ENCODE data around the gene CALHM5. TPM values are rescaled to one million over a fixed set of nuclear protein-coding genes. Genes with fewer than 3 reads are reported as not detected.

CALHM5 gene
- polyA plus RNA-seq, 4 donors: 2.1 to 3.2 (median 2.7) TPM

GRCh38 chr6:116507324-116507723, 4.1 kb upstream of the CALHM5 start:
- DNase-seq (ENCODE audit: low read depth in 4 of 4, low spot score in 2 of 4): no peak

- no peak for DNase-seq (ENCODE audit: low read depth in 4 of 4, low spot score in 2 of 4)
These were observed 2.9 kb upstream of the CALHM5 start for GRCh38 chr6:116508527-116508926.

DNA sequence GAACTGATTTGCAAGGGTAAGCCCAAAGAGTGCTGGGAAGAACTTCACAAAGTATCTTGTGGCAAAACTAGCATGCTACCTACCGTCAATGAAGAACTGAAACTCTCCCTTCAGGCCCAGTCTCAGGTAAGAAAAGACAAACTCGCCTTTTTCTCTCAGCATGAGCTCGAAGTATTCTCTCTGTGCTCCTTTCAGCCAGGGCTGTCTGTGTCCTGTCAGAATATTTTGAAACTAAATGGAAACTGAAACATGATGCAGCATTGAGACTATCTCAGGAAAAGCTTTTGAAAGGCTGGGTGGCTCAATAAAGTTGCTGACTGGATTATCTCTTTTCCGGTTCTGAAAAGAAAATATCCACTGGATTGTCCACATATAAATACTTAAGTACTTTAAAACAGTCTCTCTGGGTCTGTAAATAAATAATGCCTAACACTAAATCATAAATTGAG, 696 bp downstream of the CALHM5 start:
- DNase-seq (ENCODE audit: low read depth in 4 of 4, low spot score in 2 of 4): no peak

DNA sequence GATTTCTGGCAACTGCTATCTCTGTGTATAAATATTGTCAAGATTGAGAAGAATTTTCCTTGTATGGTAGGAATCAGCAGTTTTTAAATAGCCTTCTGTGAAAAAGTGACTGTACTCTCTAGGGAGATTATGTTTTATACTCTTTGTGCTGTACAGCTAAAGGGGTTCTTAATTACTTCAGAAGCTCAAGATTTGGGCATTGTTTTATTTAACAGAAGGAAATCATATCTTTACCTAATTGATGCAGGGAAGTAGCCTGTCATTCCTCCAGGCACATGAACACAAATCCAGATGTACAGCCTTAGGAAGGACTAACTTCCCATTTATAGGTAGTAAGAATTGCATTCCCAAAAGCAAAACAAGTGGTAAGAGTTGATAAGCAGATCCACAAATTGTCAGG, 1.3 kb downstream of the CALHM5 start:
- DNase-seq (ENCODE audit: low read depth in 4 of 4, low spot score in 2 of 4): no peak

DNA sequence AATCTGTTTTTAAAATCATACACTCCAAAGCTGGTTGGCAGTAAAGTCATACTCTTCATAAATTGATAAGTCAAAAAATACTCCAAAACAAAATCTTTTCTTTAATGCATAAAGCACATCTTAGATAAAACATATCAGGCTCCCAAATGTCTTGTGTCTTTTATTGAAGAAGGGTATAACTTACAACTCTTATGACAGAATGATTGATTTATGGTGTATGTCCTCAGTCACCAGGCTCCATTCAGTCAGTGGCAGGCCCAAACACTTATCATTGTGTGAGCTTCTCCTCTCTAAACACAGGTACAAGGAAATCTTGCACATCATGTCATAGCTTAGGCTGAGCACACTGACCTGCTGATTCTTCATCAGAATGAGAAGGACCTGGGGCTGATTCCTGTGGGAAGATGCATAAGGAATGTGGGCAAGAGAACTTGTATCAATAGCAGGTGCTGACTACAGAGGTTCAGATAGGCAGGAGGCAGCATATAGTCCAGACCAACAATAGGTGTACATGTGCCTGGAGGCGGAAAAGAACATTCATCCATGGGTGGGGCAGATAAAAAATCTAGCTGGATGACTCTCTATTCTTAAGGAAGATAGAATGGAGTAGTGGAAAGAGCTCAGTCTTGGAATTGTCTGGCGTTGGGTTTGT, 1.9 kb downstream of the CALHM5 start:
- no peak for DNase-seq (ENCODE audit: low read depth in 4 of 4, low spot score in 2 of 4)

DNA sequence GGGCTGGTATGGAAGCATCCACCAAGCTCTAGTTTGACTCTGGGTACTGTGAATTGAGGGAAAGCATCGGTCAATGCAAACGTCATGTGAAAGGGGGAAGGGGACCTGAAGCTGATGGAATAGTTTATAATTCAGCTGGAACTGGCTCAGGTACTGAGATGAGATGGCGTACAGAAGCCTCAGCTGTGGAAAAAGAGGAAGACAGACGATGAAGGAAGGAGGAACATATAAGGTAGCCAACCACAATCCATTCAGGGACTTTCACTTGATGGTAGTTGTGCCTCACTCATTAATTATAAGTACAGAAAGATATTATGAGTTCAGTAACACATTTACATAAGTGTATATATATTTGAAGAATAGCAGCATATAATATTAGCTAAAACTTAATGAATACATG, 2.7 kb downstream of the CALHM5 start:
- DNase-seq (ENCODE audit: low read depth in 4 of 4, low spot score in 2 of 4): no peak

DNA sequence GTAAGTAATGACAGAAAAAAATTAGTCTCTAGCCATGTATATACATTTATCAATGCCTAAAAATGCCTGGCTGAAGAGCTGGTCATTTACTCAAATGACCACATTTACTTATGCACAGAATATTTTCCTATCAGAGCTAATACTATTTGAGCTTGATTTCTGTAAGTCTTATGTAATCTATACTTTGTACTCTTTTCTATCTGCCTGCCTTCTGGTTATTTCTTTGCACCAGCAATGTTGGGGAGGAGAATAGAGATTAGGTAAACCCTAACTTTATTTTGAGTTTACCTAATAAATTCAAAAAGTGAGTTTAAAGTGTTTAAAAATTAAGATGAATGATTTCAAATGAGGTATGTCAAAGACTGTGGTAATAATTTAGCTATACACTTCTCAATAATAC, 3.7 kb downstream of the CALHM5 start:
- DNase-seq (ENCODE audit: low read depth in 4 of 4, low spot score in 2 of 4): no peak

- no peak for DNase-seq (ENCODE audit: low read depth in 4 of 4, low spot score in 2 of 4)
These were observed 7.4 kb downstream of the CALHM5 start for GRCh38 chr6:116518621-116519368.

DNA sequence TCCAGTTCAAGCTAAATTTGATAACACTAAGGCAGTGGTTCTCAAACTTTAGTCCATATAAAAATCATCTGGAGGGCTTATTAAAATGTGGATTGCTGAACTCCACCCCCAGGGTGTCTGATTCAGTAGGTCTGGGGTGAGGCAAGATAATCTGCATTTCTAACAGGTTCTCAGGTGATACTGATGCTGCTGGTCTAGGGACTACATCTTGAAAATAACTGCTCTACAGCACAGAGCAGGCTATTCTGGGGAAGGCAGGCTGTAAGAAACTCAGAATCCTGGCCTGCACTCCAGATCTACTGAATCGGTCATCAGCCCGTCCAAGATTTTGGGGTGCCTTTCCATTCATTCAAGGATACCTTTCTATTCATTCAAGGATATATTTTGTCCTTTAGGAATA, 11.5 kb downstream of the CALHM5 start:
- DNase-seq (ENCODE audit: low read depth in 4 of 4, low spot score in 2 of 4): no peak

- DNase-seq (ENCODE audit: low read depth in 4 of 4, low spot score in 2 of 4): no peak
These were observed 12.8 kb downstream of the CALHM5 start for GRCh38 chr6:116524236-116524635.

GRCh38 chr6:116528133-116528532, 16.7 kb downstream of the CALHM5 start:
- DNase-seq (ENCODE audit: low read depth in 4 of 4, low spot score in 2 of 4): no peak

- DNase-seq (ENCODE audit: low read depth in 4 of 4, low spot score in 2 of 4): no peak
These were observed 17.3 kb downstream of the CALHM5 start for GRCh38 chr6:116528780-116529179.

- no peak for DNase-seq (ENCODE audit: low read depth in 4 of 4, low spot score in 2 of 4)
These were observed 18.2 kb downstream of the CALHM5 start for GRCh38 chr6:116529466-116530290.

GRCh38 chr6:116530436-116530835, 19.0 kb downstream of the CALHM5 start:
- DNase-seq (ENCODE audit: low read depth in 4 of 4, low spot score in 2 of 4): no peak

- DNase-seq (ENCODE audit: low read depth in 4 of 4, low spot score in 2 of 4): no peak
These were observed 20.5 kb downstream of the CALHM5 start for GRCh38 chr6:116531675-116532570.

- DNase-seq (ENCODE audit: low read depth in 4 of 4, low spot score in 2 of 4): no peak
These were observed 22.0 kb downstream of the CALHM5 start for GRCh38 chr6:116533233-116533957.

GRCh38 chr6:116535109-116535508, 23.7 kb downstream of the CALHM5 start:
- no peak for DNase-seq (ENCODE audit: low read depth in 4 of 4, low spot score in 2 of 4)

DNA sequence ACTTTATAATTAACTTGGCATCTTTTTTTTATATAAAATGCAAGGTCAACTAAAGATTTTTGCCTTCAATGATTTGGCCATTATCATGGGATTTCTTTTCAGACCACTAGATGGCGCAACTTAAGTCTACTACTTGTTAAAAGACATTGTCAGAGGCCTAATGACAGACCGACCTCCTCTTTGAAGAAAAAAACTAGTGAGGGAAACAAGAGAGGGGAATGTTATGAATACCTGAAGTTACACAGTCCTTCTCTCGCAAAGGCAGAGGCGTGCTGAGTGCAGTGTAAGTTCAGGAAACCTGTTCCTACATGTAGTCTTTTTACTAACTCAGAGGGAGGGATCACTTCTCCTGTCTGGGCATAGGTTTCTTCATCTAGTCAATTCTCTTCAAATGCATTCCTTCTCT, 24.8 kb downstream of the CALHM5 start:
- no peak for DNase-seq (ENCODE audit: low read depth in 4 of 4, low spot score in 2 of 4)

DNA sequence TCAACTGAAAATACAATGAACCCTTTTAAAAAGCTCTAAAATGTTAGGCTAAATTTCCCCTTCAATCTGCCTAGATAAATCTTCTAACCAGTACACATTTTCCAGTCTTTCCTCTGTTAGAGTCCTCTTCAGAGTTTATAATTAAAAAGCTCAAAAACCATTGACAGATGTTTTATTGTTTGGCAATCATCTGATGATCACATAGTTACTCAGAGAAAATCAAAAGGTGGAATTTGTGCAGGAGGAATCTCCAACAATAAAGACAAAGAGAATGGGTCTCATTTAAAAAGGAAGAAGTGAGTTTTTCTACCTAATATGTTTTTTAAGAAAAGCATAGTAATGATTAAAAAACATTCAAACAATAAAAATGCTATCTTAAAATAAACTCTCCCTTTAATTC, 31.0 kb downstream of the CALHM5 start:
- no peak for DNase-seq (ENCODE audit: low read depth in 4 of 4, low spot score in 2 of 4)

- DNase-seq (ENCODE audit: low read depth in 4 of 4, low spot score in 2 of 4): no peak
These were observed 31.7 kb downstream of the CALHM5 start for GRCh38 chr6:116543149-116543548.
